Neural progenitor cell (in vitro differentiated cells): Measurements from ENCODE around the gene CDH26.

ENCODE experiments used
- CTCF ChIP-seq: fragments of 200-600 bp; sonication (generic); IDR thresholded peaks from 2 replicates; pipeline ENCODE4 v1.5.1; 2017; ENCODE audit warnings: antibody characterized with exemption, mild to moderate bottlenecking
- EZH2 ChIP-seq: fragments of 200-600 bp; sonication (generic); IDR thresholded peaks from 2 replicates; pipeline ENCODE4 v1.6.1; 2017; ENCODE audit warnings: antibody characterized with exemption, mild to moderate bottlenecking, moderate library complexity
- EZH2phosphoT487 ChIP-seq: fragments of 200-600 bp; sonication (generic); IDR thresholded peaks from 2 replicates; pipeline ENCODE4 v1.6.1; 2017; ENCODE audit warnings: antibody characterized with exemption

- TF ChIP-seq CTCF = no peak
- no peak for TF ChIP-seq EZH2phosphoT487
- no peak for TF ChIP-seq EZH2
Measured at GRCh38 chr20:59972037-59972801, 14.0 kb downstream of the CDH26 start.
